ENCODE results near the gene MMAB. TPM values are rescaled to one million over a fixed set of nuclear protein-coding genes. Genes with fewer than 3 reads are reported as not detected.

The MMAB gene
- total RNA-seq, 1 experiment from 2014 or later, result 24.3 TPM

- no peak overlapping the region for H3K4ac ChIP-seq (ENCODE audit: low read depth, low read length)
- TF ChIP-seq CTCF (conservative IDR thresholded peaks at IDR 0.05), result no peak
- H4K8ac ChIP-seq (replicated peaks; ENCODE audit: insufficient read length, low read depth, low read length), result no peak overlapping the region
- H4K20me1 ChIP-seq (ENCODE audit: control insufficient read depth, insufficient read depth, insufficient read length), result no peaks in the 10 kb centered on the region
- H3K14ac ChIP-seq (ENCODE audit: insufficient read depth, low read length), result no peak overlapping the region
- Mint-ChIP-seq H3K9me3 (no peaks in the 10 kb centered on the region; a peak in 1 of 5 replicates), H3K36me3 (ENCODE audit: insufficient read depth in 1 of 3, low read depth in 3 of 3) (peaks cover 0 to 2% (median 0%) of the 10 kb centered on the region in 3 experiments; a peak in 2 of 7 replicates), H3K27me3 (ENCODE audit: low read depth) (no peaks in the 10 kb centered on the region; the same call in none of the 2 replicates), H3K27ac (no peak overlapping the region), H3K4me3 (no peak overlapping the region), H3K4me1 (peaks cover 11 to 27% of the 10 kb centered on the region in 2 experiments)
- no peak overlapping the region for H2BK20ac ChIP-seq (ENCODE audit: low read depth, low read length, poor library complexity, severe bottlenecking)
- no peak overlapping the region for H2BK5ac ChIP-seq (ENCODE audit: insufficient read length, low read length)
- no peak overlapping the region for H4K5ac ChIP-seq (ENCODE audit: insufficient read length, low read depth, low read length)
- H3K79me1 ChIP-seq (ENCODE audit: insufficient read depth, low read depth, low read length, poor library complexity, severe bottlenecking), result no peaks in the 10 kb centered on the region
- no peaks in the 10 kb centered on the region for H3K23me2 ChIP-seq (ENCODE audit: insufficient read length, low read depth, low read length, poor library complexity, severe bottlenecking)
- no peak overlapping the region for H3K27ac ChIP-seq (ENCODE audit: insufficient read length, low read depth, low read length)
- no peak overlapping the region for H3T11ph ChIP-seq (ENCODE audit: low read length)
- no peaks in the 10 kb centered on the region for H3K79me2 ChIP-seq (ENCODE audit: insufficient read depth, low read length)
- DNase-seq, result no peak
- no peak overlapping the region for H3K9ac ChIP-seq (ENCODE audit: extremely low read depth, insufficient read length, low read length)
- no peak overlapping the region for H3K56ac ChIP-seq (ENCODE audit: insufficient read length, low read depth, low read length)
- H2AFZ ChIP-seq (ENCODE audit: low read length), result no peak overlapping the region
- no peaks in the 10 kb centered on the region for H3K4me1 ChIP-seq (ENCODE audit: insufficient read depth, low read length)
- H2BK15ac ChIP-seq (ENCODE audit: low read depth, low read length), result no peak overlapping the region
- no peak overlapping the region for H2BK120ac ChIP-seq (ENCODE audit: low read depth, low read length, poor library complexity, severe bottlenecking)
- no CpG with 5 or more reads among the region's 8 CpGs for WGBS (ENCODE audit: extremely low coverage, insufficient read length, low lambda C conversion rate)
- H2BK12ac ChIP-seq (ENCODE audit: insufficient read length, low read depth, low read length), result no peak overlapping the region
- H2AK5ac ChIP-seq (ENCODE audit: insufficient read length, low read length), result no peak overlapping the region
- H3K27me3 ChIP-seq (ENCODE audit: insufficient read depth, low read length), result no peaks in the 10 kb centered on the region
- no peak overlapping the region for H3K4me2 ChIP-seq (ENCODE audit: insufficient read depth, insufficient read length, low read length)
- no peak overlapping the region for H3K23ac ChIP-seq (ENCODE audit: insufficient read length, low read depth, low read length)
- H4K91ac ChIP-seq (ENCODE audit: insufficient read length, low read depth, low read length), result no peak overlapping the region
- no peak overlapping the region for H3K18ac ChIP-seq (ENCODE audit: insufficient read length, low read depth, low read length)
- H3K9me3 ChIP-seq (ENCODE audit: control insufficient read depth, low read depth, low read length), result no peaks in the 10 kb centered on the region
Observed at GRCh38 chr12:109601557-109601956, 28.3 kb upstream of the MMAB start.
